Mesendoderm (in vitro differentiated cells): ENCODE data around the gene UBA7. TPM values are rescaled to one million over a fixed set of nuclear protein-coding genes. Genes with fewer than 3 reads are reported as not detected.

Source experiments
- small RNA-seq: library from polyadenylated mRNA; stranded (forward); fragments of <200 nt; extraction: miRNeasy Mini kit (QIAGEN cat#:217004); gene quantifications from one replicate; pipeline ENCODE3, GENCODE V24; 2013; ENCODE audit not compliant: insufficient read depth

UBA7 gene

Small RNA genes within 50 kb of the gene (small RNA-seq; reads per million reads assigned to genes)
- gene COX6CP14: not detected
- gene RN7SL217P: not detected
